ENCODE data around the gene RAB2B. TPM values are rescaled to one million over a fixed set of nuclear protein-coding genes. Genes with fewer than 3 reads are reported as not detected.

Gene RAB2B
- total and polyA plus RNA-seq, 8 donors: 26.8 to 58.1 (median 47.8) TPM

GRCh38 chr14:21496453-21496852, 19.7 kb upstream of the RAB2B start:
- H3K27ac ChIP-seq: peak overlapping the region; percentile 28 to 76
- no peak for TF ChIP-seq CTCF (IDR thresholded peaks at IDR 0.05)
- no peak overlapping the region for H3K4me3 ChIP-seq
- no peaks in the 10 kb centered on the region for H3K27me3 ChIP-seq
- no peaks in the 10 kb centered on the region for H3K9me3 ChIP-seq
- intact Hi-C loops (cut with DNase I): no loop called here
- H3K36me3 ChIP-seq: peaks cover 0 to 100% of the 10 kb centered on the region in 2 donors
- DNase-seq: peak in 1 of 4 donors; percentile 28
- peak; percentile 54 for ATAC-seq
- H3K4me1 ChIP-seq: peaks cover 0 to 12% of the 10 kb centered on the region in 2 donors

GRCh38 chr14:21494902-21495762, 18.4 kb upstream of the RAB2B start:
- peaks cover 0 to 100% of the 10 kb centered on the region in 2 donors for H3K36me3 ChIP-seq
- no peaks in the 10 kb centered on the region for H3K9me3 ChIP-seq
- TF ChIP-seq CTCF (IDR thresholded peaks at IDR 0.05): no peak
- H3K4me1 ChIP-seq: peaks cover 0 to 12% of the 10 kb centered on the region in 2 donors
- ATAC-seq (peak; percentile 88), DNase-seq (peak in 1 of 4 donors; percentile 40)
- intact Hi-C loops (cut with DNase I): no loop called here
- no peaks in the 10 kb centered on the region for H3K27me3 ChIP-seq
- H3K4me3 ChIP-seq: no peak overlapping the region
- peak overlapping the region; percentile 28 to 76 for H3K27ac ChIP-seq

- Histone ChIP-seq H3K4me1 (no peaks in the 10 kb centered on the region), H3K4me3 (no peak overlapping the region), H3K9me3 (no peaks in the 10 kb centered on the region), H3K36me3 (peaks cover 0 to 64% of the 10 kb centered on the region in 2 donors), H3K27ac (no peak overlapping the region), H3K27me3 (no peaks in the 10 kb centered on the region)
- intact Hi-C loops (cut with DNase I): no loop called here
- ATAC-seq: no peak
- no peak for DNase-seq
- no peak for TF ChIP-seq CTCF (IDR thresholded peaks at IDR 0.05)
Observed at GRCh38 chr14:21486640-21487087, 9.9 kb upstream of the RAB2B start.

- DNase-seq: peak in 2 of 4 donors; percentile 90 to 95
- ATAC-seq: peak; percentile 92
- Histone ChIP-seq H3K36me3 (peaks cover 0 to 26% of the 10 kb centered on the region in 2 donors), H3K27me3 (no peaks in the 10 kb centered on the region), H3K27ac (peak overlapping the region; percentile 76 to 78), H3K4me3 (peak overlapping the region; percentile 60 to 85), H3K9me3 (no peaks in the 10 kb centered on the region), H3K4me1 (peaks cover 14 to 33% of the 10 kb centered on the region in 2 donors)
- no peak for TF ChIP-seq CTCF (IDR thresholded peaks at IDR 0.05)
- intact Hi-C loops (cut with DNase I): no loop called here
Observed at GRCh38 chr14:21476523-21476924, 235 bp downstream of the RAB2B start.

GRCh38 chr14:21475767-21476522, 814 bp downstream of the RAB2B start:
- Histone ChIP-seq H3K27ac (peak overlapping the region; percentile 76 to 78), H3K9me3 (no peaks in the 10 kb centered on the region), H3K36me3 (peaks cover 0 to 21% of the 10 kb centered on the region in 2 donors), H3K4me1 (peaks cover 14 to 33% of the 10 kb centered on the region in 2 donors), H3K27me3 (no peaks in the 10 kb centered on the region), H3K4me3 (peak overlapping the region; percentile 60 to 85)
- intact Hi-C loops (cut with DNase I): no loop called here
- DNase-seq (no peak), ATAC-seq (peak; percentile 37)
- no peak for TF ChIP-seq CTCF (IDR thresholded peaks at IDR 0.05)

Measured in left lung (tissue), 10 donors.